Kidney (tissue), 14 donors: ENCODE data around the gene STX16. TPM values are rescaled to one million over a fixed set of nuclear protein-coding genes. Genes with fewer than 3 reads are reported as not detected.
"Not testable (repeated sequence)": the region's sequence is repeated elsewhere in the genome, so short reads cannot be mapped to it uniquely, and the experiment has no call there.

ENCODE experiments used
- DNase-seq, 5 donors: peaks; one replicate each; pipeline ENCODE4 v3.0.0-alpha.2; 2013 to 2020
- FAIRE-seq: peaks from 2 replicates; lab custom pipeline; 2012; peaks lifted over from hg19 to GRCh38; lab: Jason Lieb, UNC
- H3K27ac ChIP-seq, 2 donors: one replicate each; pipeline ENCODE4 v1.7.0; 2013; ENCODE audit warnings: low read depth in 2 of 2, low read length in 2 of 2, inconsistent platforms in 1 of 2
- H3K27me3 ChIP-seq: one replicate; pipeline ENCODE4 v1.7.1; 2013; ENCODE audit warnings: low read length, inconsistent platforms; ENCODE audit not compliant: control insufficient read depth, insufficient read depth
- H3K36me3 ChIP-seq, 3 donors: one replicate each; pipeline versions ENCODE4 v1.7.0 to v1.7.1; 2013; ENCODE audit warnings: low read length in 3 of 3, control low read depth in 1 of 3, inconsistent platforms in 1 of 3; ENCODE audit not compliant: insufficient read depth in 3 of 3, control insufficient read depth in 2 of 3
- H3K4me1 ChIP-seq, 3 donors: one replicate each; pipeline versions ENCODE4 v1.7.0 to v1.7.1; 2013; ENCODE audit warnings: low read length in 3 of 3, inconsistent platforms in 1 of 3, low read depth in 1 of 3; ENCODE audit not compliant: control insufficient read depth in 2 of 3, insufficient read depth in 2 of 3
- H3K4me3 ChIP-seq, 3 donors: one replicate each; pipeline versions ENCODE4 v1.7.0 to v1.8.1; 2013; ENCODE audit warnings: low read length in 3 of 3, control low read depth in 1 of 3, inconsistent platforms in 1 of 3
- H3K9ac ChIP-seq, 3 donors: one replicate each; pipeline versions ENCODE4 v1.7.0 to v1.7.1; 2013; ENCODE audit warnings: low read length in 3 of 3, control low read depth in 1 of 3, inconsistent platforms in 1 of 3
- H3K9me3 ChIP-seq, 3 donors: one replicate each; pipeline versions ENCODE4 v1.7.0 to v1.7.1; 2013; ENCODE audit warnings: low read length in 3 of 3, control low read depth in 1 of 3, inconsistent platforms in 1 of 3; ENCODE audit not compliant: control insufficient read depth in 2 of 3, insufficient read depth in 1 of 3
- intact Hi-C: fragments of 100-400 bp; cut with DNase I; formaldehyde crosslinking; loops from one replicate; pipeline ENCODE4 v1.11.1; 2022
- polyA plus RNA-seq: library from polyadenylated mRNA; stranded (reverse); fragments of 350-450 nt; fragmentation: Illumina TruSeq; extraction: RNeasy Lipid Tissue Mini Kit (QIAGEN cat#74804); gene quantifications from one replicate; pipeline ENCODE4 v1.2.3, GENCODE V29; 2014; ENCODE audit warnings: low read depth, low replicate concordance; ENCODE audit not compliant: insufficient read depth
- total RNA-seq: library from RNA; stranded (reverse); fragmentation: NEBNext Ultra II Directional; extraction: Animal tissue kit (Norgen Biotek cat#: 25700); gene quantifications from one replicate; pipeline ENCODE4 v1.2.1, GENCODE V29; 2021
- TF ChIP-seq, protein P1 (sequence below): IDR thresholded peaks from 3 replicates; pipeline ENCODE4 v1.5.1; 2012; ENCODE audit warnings: mild to moderate bottlenecking, moderate library complexity, borderline replicate concordance; ENCODE audit not compliant: insufficient read depth; ENCODE audit errors: extremely low read depth
- donor health status: control.
- donor health status: control.
- donor health status: control.
- donor health status: control.
- donor health status: control.
- donor health status: DM: yes; HTN: yes; CAD: no.
- donor health status: Normal renal cell carcinoma (clear cell type).

Gene STX16
- total and polyA plus RNA-seq, 2 donors from 2014 or later, result 20.6 to 60.7 TPM

DNA sequence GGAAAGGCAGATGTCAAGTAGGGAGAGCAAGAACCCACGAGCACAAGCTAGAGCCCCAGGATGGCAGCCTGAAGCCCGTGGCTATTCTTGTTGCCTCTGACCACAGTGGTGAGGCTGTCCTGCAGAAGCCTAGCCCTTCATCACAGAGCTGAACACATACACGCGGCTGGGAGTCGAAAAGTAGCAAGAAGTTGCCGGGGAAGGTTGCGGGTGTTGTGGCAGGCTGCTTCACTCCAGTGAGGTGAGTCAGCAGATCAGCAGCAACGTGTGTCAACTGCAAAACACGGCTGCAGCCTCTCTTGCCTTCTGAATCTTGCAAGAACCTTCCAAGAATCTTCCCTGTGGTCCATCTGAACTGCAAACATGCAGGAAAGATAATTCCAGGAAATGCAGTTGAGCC is 10.6 kb upstream of the STX16 start:
- H3K36me3 ChIP-seq, result no peaks in the 10 kb centered on the region
- FAIRE-seq (no peak), DNase-seq (peak in 2 of 5 donors; percentile 23 to 37)
- H3K4me3 ChIP-seq, result no peak overlapping the region
- H3K9me3 ChIP-seq, result no peaks in the 10 kb centered on the region
- no peaks in the 10 kb centered on the region for H3K4me1 ChIP-seq
- intact Hi-C loops, result no loop called here
- H3K27ac ChIP-seq, result no peak overlapping the region
- H3K9ac ChIP-seq, result no peak overlapping the region
- no peaks in the 10 kb centered on the region for H3K27me3 ChIP-seq
- TF ChIP-seq, protein P1, sequence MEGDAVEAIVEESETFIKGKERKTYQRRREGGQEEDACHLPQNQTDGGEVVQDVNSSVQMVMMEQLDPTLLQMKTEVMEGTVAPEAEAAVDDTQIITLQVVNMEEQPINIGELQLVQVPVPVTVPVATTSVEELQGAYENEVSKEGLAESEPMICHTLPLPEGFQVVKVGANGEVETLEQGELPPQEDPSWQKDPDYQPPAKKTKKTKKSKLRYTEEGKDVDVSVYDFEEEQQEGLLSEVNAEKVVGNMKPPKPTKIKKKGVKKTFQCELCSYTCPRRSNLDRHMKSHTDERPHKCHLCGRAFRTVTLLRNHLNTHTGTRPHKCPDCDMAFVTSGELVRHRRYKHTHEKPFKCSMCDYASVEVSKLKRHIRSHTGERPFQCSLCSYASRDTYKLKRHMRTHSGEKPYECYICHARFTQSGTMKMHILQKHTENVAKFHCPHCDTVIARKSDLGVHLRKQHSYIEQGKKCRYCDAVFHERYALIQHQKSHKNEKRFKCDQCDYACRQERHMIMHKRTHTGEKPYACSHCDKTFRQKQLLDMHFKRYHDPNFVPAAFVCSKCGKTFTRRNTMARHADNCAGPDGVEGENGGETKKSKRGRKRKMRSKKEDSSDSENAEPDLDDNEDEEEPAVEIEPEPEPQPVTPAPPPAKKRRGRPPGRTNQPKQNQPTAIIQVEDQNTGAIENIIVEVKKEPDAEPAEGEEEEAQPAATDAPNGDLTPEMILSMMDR, result no peak

DNA sequence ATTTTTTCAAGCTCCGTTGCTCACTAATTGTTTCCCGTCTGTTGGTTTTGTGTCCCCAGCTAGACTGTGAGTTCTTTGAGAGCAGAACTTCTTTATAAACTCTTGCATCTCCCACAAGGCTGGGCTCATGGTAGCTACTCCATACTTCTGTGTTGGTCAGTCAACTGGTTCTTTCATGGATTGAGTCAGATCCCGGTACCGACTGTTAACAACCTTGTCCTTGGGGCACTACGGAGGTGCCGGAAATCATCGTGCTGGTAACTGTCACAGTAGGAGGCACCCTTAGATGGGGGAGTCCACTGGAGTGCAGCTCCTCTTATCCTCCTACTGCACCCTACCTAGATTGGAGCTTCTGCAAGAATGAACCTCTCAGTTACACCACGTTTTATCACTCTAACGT is 8.6 kb upstream of the STX16 start:
- no peaks in the 10 kb centered on the region for H3K27me3 ChIP-seq
- H3K36me3 ChIP-seq, result no peaks in the 10 kb centered on the region
- H3K9me3 ChIP-seq, result no peaks in the 10 kb centered on the region
- H3K4me3 ChIP-seq, result no peak overlapping the region
- TF ChIP-seq, protein P1, result no peak
- H3K9ac ChIP-seq, result no peak overlapping the region
- peaks cover 0 to 2% (median 0%) of the 10 kb centered on the region in 3 donors for H3K4me1 ChIP-seq
- intact Hi-C loops, result no loop called here
- H3K27ac ChIP-seq, result no peak overlapping the region
- FAIRE-seq (no peak), DNase-seq (peak in 1 of 5 donors; percentile 21)

DNA sequence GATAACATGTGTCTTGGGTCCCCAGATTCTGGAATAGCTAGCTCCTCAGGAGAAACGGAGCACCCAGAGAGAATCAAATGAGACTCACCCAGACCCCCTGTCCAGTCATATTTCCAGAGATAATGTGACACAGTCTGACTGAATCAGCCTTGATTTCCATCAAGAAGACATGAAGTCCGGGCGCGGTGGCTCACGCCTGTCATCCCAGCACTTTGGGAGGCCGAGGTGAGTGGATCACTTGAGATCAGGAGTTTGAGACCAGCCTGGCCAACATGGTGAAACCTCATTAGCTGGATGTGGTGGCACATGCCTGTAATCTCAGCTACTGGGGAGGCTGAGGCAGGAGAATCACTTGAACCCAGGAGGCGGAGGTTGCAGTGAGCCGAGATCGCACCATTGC is 8.2 kb upstream of the STX16 start:
- DNase-seq, result peak in 1 of 5 donors; percentile 13
- H3K27me3 ChIP-seq, intact Hi-C loops, H3K4me1 ChIP-seq, H3K9ac ChIP-seq, H3K4me3 ChIP-seq, H3K36me3 ChIP-seq, H3K27ac ChIP-seq, H3K9me3 ChIP-seq, FAIRE-seq: not testable (repeated sequence)

DNA sequence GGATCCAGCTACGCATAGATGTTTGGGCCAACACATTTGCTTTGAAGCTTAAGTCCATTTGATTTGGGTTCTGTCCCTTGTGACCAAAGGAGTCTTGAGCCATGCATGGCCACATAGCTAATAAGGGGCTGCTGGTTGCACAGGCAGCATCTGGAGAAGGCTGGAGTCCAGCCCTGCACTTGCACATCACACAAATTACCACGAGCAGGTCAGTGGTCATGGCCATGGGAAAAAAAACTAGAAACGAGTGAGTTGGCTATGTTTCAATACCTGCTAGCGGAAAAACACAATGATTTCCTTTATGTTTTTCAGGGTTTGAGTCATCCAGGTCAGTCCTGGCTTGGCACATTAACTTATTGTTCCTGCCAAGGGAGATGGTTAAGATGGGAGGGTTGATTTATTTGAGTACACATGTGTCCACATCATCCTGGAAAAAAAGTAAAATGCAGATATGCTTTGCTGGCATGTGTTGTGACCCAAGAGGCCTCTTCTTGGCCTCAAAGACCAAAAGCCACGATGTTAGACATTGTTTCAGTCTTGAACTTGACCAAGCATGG is 5.6 kb upstream of the STX16 start:
- intact Hi-C loops, result no loop called here
- Histone ChIP-seq H3K4me3 (no peak overlapping the region), H3K27me3 (no peaks in the 10 kb centered on the region), H3K4me1 (peaks cover 0 to 2% (median 0%) of the 10 kb centered on the region in 3 donors), H3K36me3 (no peaks in the 10 kb centered on the region), H3K9ac (no peak overlapping the region), H3K9me3 (no peaks in the 10 kb centered on the region), H3K27ac (no peak overlapping the region)
- FAIRE-seq, result no peak
- TF ChIP-seq, protein P1, result no peak
- DNase-seq, result peak in 2 of 5 donors; percentile 31 to 60
